ENCODE results near the gene ABCG8.

The ABCG8 gene

GRCh38 chr2:43837831-43838559 lies 776 bp upstream of the ABCG8 start:
- H3K4me3 ChIP-seq (ENCODE audit: low read depth, low read length): no peak overlapping the region
- no peak for TF ChIP-seq CTCF (IDR thresholded peaks at IDR 0.05; ENCODE audit: low read depth, low read length)

GRCh38 chr2:43839776-43840564 lies 1.2 kb downstream of the ABCG8 start:
- H3K4me3 ChIP-seq (ENCODE audit: low read depth, low read length): no peak overlapping the region
- TF ChIP-seq CTCF (IDR thresholded peaks at IDR 0.05; ENCODE audit: low read depth, low read length): no peak

GRCh38 chr2:43840965-43841364 lies 2.2 kb downstream of the ABCG8 start:
- no peak overlapping the region for H3K4me3 ChIP-seq (ENCODE audit: low read depth, low read length)
- TF ChIP-seq CTCF (IDR thresholded peaks at IDR 0.05; ENCODE audit: low read depth, low read length): no peak

- TF ChIP-seq CTCF (IDR thresholded peaks at IDR 0.05; ENCODE audit: low read depth, low read length): no peak
- H3K4me3 ChIP-seq (ENCODE audit: low read depth, low read length): no peak overlapping the region
These were observed 3.4 kb downstream of the ABCG8 start for GRCh38 chr2:43841949-43842865.

- no peak for TF ChIP-seq CTCF (IDR thresholded peaks at IDR 0.05; ENCODE audit: low read depth, low read length)
- no peak overlapping the region for H3K4me3 ChIP-seq (ENCODE audit: low read depth, low read length)
These were observed 4.1 kb downstream of the ABCG8 start for GRCh38 chr2:43842866-43843226.

- TF ChIP-seq CTCF (IDR thresholded peaks at IDR 0.05; ENCODE audit: low read depth, low read length): no peak
- H3K4me3 ChIP-seq (ENCODE audit: low read depth, low read length): no peak overlapping the region
These were observed 6.4 kb downstream of the ABCG8 start for GRCh38 chr2:43845181-43845580.
